Central memory CD8-positive, alpha-beta T cell (primary cell): ENCODE results near the gene UPK1B.
"Not testable (repeated sequence)": the region's sequence is repeated elsewhere in the genome, so short reads cannot be mapped to it uniquely, and the experiment has no call there.

Experiments used
- ATAC-seq: fragments of 150-1000 bp; cut with Tn5 transposase; replicated peaks from 2 replicates; pipeline ENCODE4 v1.10.0; 2022; ENCODE audit warnings: mild to moderate bottlenecking, moderate FRiP score, moderate number of reproducible peaks; ENCODE audit not compliant: poor library complexity, severe bottlenecking; ENCODE audit errors: extremely low read depth
- DNase-seq, 2 donors: peaks; one replicate each; pipeline ENCODE4 v3.0.0; 2021; ENCODE audit warnings: low spot score in 2 of 2
- H3K27ac Mint-ChIP-seq: one replicate; pipeline ENCODE4 v1.8.0; 2022; ENCODE audit warnings: low read depth, mild to moderate bottlenecking, moderate library complexity, mixed read lengths
- H3K27me3 Mint-ChIP-seq: one replicate; pipeline ENCODE4 v1.8.0; 2022; ENCODE audit warnings: mixed read lengths
- H3K36me3 Mint-ChIP-seq: one replicate; pipeline ENCODE4 v1.8.0; 2022; ENCODE audit warnings: mild to moderate bottlenecking, moderate library complexity, mixed read lengths; ENCODE audit not compliant: insufficient read depth
- H3K4me1 Mint-ChIP-seq: one replicate; pipeline ENCODE4 v1.8.0; 2022; ENCODE audit warnings: mixed read lengths
- H3K4me3 Mint-ChIP-seq: one replicate; pipeline ENCODE4 v1.8.0; 2022; ENCODE audit warnings: mild to moderate bottlenecking, moderate library complexity, mixed read lengths
- H3K9me3 Mint-ChIP-seq: one replicate; pipeline ENCODE4 v1.8.0; 2022; ENCODE audit warnings: mixed read lengths

UPK1B gene

GRCh38 chr3:119173325-119173724 lies at the start of gene UPK1B:
UPK1B (plus strand) TSS chr3:119173598; CDS start chr3:119186742, 13,144 bp downstream.
- no peak within 1 kb of the TSS for H3K27ac Mint-ChIP-seq
- ATAC-seq (no peak), DNase-seq (no peak)
- no peaks in the 10 kb centered on the region for H3K9me3 Mint-ChIP-seq
- H3K4me3 Mint-ChIP-seq: no peak within 1 kb of the TSS
- H3K27me3 Mint-ChIP-seq: peaks cover 11% of the 10 kb centered on the region
- H3K4me1 Mint-ChIP-seq: no peaks in the 10 kb centered on the region
- H3K36me3 Mint-ChIP-seq: no peaks in the 10 kb centered on the region

DNA sequence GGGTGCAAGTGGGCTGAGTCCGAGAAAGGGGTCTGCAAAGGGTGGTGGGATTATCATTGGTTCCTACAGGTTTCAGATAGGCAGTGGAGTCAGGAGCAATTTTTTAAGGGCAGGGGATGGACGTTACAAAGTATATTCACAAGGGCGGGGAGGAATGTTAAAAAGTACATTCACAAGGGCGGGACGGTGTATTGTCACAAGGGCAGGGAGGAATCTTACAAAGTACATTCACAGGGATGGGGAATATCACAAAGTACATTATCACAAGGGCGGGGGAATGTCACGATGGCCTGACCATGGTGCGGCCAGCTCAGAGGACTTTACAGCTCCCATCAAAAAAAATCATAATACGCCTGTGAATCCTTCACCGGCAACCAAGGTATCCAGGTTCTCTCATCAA lies 48.1 kb upstream of the UPK1B start:
- ATAC-seq (no peak), DNase-seq (no peak)
- Mint-ChIP-seq H3K27ac (no peak overlapping the region), H3K9me3 (no peaks in the 10 kb centered on the region), H3K4me1 (no peaks in the 10 kb centered on the region), H3K36me3 (no peaks in the 10 kb centered on the region), H3K27me3 (peaks cover 68% of the 10 kb centered on the region), H3K4me3 (no peak overlapping the region)

DNA sequence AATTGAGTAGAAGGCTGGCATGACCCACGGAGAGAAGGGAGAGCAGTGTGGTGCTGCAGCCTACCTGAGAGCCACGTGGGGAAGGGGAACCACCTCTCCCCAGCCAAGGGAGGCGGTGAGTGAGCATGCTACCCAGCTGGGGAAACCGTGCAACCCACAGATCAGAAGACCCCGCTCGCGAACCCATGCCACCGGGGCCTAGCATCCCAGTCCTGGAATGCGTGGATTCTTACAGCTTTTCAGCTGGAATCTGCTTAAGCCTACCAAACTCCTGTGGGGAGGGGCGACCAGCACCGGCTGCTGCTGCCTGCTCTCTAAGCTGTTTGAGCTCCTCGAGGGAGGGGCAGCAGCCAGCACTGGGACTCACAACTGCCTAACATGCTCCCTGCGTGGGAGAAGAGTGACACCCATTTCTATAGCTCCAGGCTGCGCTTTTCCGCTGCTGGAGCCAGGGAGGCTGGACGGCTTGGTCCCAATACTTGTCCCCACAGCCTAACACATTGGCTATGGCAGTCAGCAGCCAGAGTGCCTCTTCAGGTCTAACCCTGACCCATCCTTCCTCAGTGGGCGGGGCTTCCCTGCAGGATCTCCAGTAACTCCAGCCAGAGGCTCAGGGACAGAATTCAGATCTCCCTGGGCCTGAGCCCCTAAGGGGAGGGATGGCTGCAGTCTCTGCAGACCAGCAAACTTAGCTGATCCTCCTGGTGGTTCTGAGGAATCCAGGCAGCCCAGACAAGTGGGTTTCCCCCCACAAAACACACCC lies 47.5 kb upstream of the UPK1B start:
- Mint-ChIP-seq H3K36me3 (no peaks in the 10 kb centered on the region), H3K27me3 (peaks cover 68% of the 10 kb centered on the region), H3K4me1 (no peaks in the 10 kb centered on the region), H3K9me3 (no peaks in the 10 kb centered on the region), H3K27ac (no peak overlapping the region), H3K4me3 (no peak overlapping the region)
- no peak for ATAC-seq
- DNase-seq: no peak

DNA sequence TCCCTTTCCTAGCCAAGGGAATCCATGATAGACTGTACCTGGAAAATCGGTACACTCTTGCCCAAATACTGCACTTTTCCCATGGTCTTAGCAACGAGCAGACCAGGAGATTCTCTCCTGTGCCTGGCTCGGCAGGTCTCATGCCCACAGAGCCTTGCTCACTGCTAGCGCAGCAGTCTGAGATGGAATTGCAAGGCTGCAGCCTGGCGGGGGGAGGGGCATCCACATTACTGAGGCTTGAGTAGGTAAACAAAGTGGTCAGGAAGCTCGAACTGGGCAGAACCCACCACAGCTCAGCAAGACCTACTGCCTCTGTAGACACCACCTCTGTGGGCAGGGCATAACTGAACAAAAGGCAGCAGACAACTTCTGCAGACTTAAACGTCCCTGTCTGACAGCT lies 43.1 kb upstream of the UPK1B start:
- not testable (repeated sequence) for H3K9me3 Mint-ChIP-seq, H3K36me3 Mint-ChIP-seq

GRCh38 chr3:119132291-119132690 lies 41.1 kb upstream of the UPK1B start:
- not testable (repeated sequence) for H3K4me3 Mint-ChIP-seq, H3K4me1 Mint-ChIP-seq, H3K27ac Mint-ChIP-seq, H3K36me3 Mint-ChIP-seq, ATAC-seq, H3K9me3 Mint-ChIP-seq, DNase-seq
- H3K27me3 Mint-ChIP-seq: peaks cover 44% of the 10 kb centered on the region

More for the DNA sequence above, 43.1 kb upstream of the UPK1B start:
- not testable (repeated sequence) for ATAC-seq, DNase-seq, H3K4me1 Mint-ChIP-seq, H3K27ac Mint-ChIP-seq, H3K4me3 Mint-ChIP-seq
- H3K27me3 Mint-ChIP-seq: peaks cover 59% of the 10 kb centered on the region

DNA sequence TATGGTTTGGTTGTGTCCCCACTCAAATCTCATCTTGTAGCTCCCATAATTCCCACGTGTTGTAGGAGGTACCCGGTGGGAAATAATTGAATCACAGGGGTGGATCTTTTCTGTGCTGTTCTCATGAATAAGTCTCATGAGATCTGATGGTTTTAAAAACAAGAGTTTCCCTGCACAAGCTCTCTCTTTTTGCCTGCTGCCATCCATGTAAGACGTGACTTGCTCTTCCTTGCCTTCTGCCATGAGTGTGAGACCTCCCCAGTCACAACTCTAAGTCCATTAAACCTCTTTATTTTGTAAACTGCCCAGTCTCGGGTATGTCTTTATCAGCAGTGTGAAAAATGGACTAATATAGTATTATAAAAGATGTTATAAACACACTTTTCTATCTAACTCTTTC lies 34.0 kb upstream of the UPK1B start:
- not testable (repeated sequence) for H3K36me3 Mint-ChIP-seq, H3K27me3 Mint-ChIP-seq, H3K9me3 Mint-ChIP-seq, H3K4me3 Mint-ChIP-seq, H3K4me1 Mint-ChIP-seq, H3K27ac Mint-ChIP-seq, DNase-seq, ATAC-seq

GRCh38 chr3:119140466-119140865 lies 32.9 kb upstream of the UPK1B start:
- ATAC-seq: no peak

DNA sequence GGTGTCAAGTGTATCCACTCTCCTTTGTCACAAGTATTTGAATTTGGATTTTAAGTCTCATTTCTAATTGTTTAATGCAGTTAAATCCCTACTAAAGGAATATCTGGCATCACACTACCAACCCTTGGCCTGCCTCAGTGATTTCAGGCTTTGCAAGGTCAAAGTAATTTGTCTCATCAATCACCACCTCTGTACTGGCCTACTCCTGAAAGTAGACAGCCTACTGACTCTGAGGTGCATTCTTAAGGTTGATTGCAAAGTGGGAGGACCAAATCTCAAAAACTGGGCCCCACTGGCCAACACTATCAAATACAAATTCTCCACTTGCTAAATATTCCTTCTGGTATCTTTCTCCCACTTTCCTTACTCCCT lies 28.3 kb upstream of the UPK1B start:
- Mint-ChIP-seq H3K36me3 (peaks cover 2% of the 10 kb centered on the region), H3K9me3 (no peaks in the 10 kb centered on the region), H3K4me3 (no peak overlapping the region), H3K27me3 (no peaks in the 10 kb centered on the region), H3K4me1 (no peaks in the 10 kb centered on the region), H3K27ac (no peak overlapping the region)
- ATAC-seq (no peak), DNase-seq (no peak)

More at GRCh38 chr3:119140466-119140865, 32.9 kb upstream of the UPK1B start:
- Mint-ChIP-seq H3K4me1 (no peaks in the 10 kb centered on the region), H3K9me3 (no peaks in the 10 kb centered on the region), H3K27ac (no peak overlapping the region), H3K27me3 (no peaks in the 10 kb centered on the region), H3K4me3 (no peak overlapping the region), H3K36me3 (no peaks in the 10 kb centered on the region)
- no peak for DNase-seq

DNA sequence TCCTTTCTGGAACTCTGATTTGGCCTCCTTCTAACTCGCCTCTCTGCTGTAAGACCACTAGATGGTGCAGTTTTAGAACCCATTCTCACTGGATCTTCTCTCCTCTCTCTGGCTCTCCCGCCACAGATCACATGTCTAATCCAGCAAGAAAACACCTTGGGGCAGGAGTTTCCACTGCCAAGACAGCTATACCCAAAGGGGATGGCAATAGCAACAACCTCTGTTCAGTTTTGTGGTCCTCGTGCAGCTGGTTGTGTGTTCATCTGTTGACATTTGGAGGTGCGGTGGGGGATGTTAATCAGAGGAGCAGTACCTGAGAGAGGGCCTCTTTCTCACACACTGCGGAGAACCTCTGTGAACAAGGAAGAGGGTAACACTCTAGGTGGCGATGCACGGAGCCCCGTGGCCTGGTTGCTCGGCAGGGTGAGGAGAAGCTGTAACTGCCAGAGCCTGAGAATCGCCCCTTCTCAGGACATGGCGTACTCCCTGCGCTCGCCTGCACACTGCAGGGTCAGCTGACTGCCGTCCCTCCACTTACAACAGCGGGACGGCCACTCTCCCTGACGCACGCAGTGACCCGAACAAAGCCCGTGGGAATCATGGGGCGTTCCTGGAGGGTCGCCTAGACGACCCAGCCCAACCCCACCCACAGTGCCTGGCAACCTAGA lies 27.8 kb upstream of the UPK1B start, which contains the start of gene TEX55:
Gene TEX55, plus strand, starts transcription at position 666 of the 668 bp plus-strand sequence. CDS start 25 bp downstream, outside the sequence.
- Mint-ChIP-seq H3K4me1 (no peaks in the 10 kb centered on the region), H3K27me3 (no peaks in the 10 kb centered on the region), H3K36me3 (peaks cover 2% of the 10 kb centered on the region), H3K9me3 (no peaks in the 10 kb centered on the region), H3K4me3 (no peak within 1 kb of the TSS), H3K27ac (no peak within 1 kb of the TSS)
- DNase-seq (no peak), ATAC-seq (no peak)

- no peaks in the 10 kb centered on the region for H3K9me3 Mint-ChIP-seq
- peaks cover 2% of the 10 kb centered on the region for H3K36me3 Mint-ChIP-seq
- H3K4me3 Mint-ChIP-seq: no peak overlapping the region
- no peaks in the 10 kb centered on the region for H3K4me1 Mint-ChIP-seq
- ATAC-seq (no peak), DNase-seq (no peak)
- no peaks in the 10 kb centered on the region for H3K27me3 Mint-ChIP-seq
- no peak overlapping the region for H3K27ac Mint-ChIP-seq
Observed at GRCh38 chr3:119146578-119147375, 26.6 kb upstream of the UPK1B start.

- DNase-seq (no peak), ATAC-seq (no peak)
- H3K4me1 Mint-ChIP-seq: no peaks in the 10 kb centered on the region
- no peak overlapping the region for H3K4me3 Mint-ChIP-seq
- peaks cover 1% of the 10 kb centered on the region for H3K27me3 Mint-ChIP-seq
- H3K36me3 Mint-ChIP-seq: peaks cover 2% of the 10 kb centered on the region
- no peaks in the 10 kb centered on the region for H3K9me3 Mint-ChIP-seq
- H3K27ac Mint-ChIP-seq: no peak overlapping the region
Observed at GRCh38 chr3:119147494-119147893, 25.9 kb upstream of the UPK1B start.

GRCh38 chr3:119148493-119149180 lies 24.8 kb upstream of the UPK1B start:
- H3K27me3 Mint-ChIP-seq: peaks cover 13% of the 10 kb centered on the region
- no peak for ATAC-seq
- no peaks in the 10 kb centered on the region for H3K4me1 Mint-ChIP-seq
- peaks cover 2% of the 10 kb centered on the region for H3K36me3 Mint-ChIP-seq
- H3K27ac Mint-ChIP-seq: no peak overlapping the region
- no peak overlapping the region for H3K4me3 Mint-ChIP-seq
- DNase-seq: no peak
- H3K9me3 Mint-ChIP-seq: peaks cover 4% of the 10 kb centered on the region
